HG02571 (cell line): Measurements from ENCODE around the gene KATNA1.

Experiments
- ATAC-seq: cut with Tn5 transposase; IDR thresholded peaks from one replicate; pipeline ENCODE4 v1.9.1; 2021; ENCODE audit warnings: mild to moderate bottlenecking, moderate library complexity; ENCODE audit not compliant: unreplicated experiment

Gene KATNA1

DNA sequence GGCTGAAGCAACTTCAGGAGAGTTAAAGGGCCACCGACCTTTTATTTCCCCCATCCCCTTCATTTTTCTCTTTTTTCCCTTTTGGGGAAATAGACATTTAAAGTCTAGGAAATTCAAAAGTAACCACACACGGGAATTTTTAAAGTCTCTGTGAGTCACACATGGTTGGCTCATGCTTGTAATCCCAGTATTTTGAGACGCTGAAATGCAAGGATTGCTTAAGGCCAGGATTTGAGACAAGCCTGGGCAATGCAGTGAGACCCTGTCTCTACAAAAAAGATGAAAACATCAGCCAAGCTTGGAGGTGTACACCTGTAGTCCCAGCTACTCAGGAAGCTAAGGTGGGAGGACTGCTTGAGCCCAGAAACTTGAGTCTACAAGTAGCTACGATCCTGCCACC lies 34.2 kb downstream of the KATNA1 start:
- no peak for ATAC-seq

DNA sequence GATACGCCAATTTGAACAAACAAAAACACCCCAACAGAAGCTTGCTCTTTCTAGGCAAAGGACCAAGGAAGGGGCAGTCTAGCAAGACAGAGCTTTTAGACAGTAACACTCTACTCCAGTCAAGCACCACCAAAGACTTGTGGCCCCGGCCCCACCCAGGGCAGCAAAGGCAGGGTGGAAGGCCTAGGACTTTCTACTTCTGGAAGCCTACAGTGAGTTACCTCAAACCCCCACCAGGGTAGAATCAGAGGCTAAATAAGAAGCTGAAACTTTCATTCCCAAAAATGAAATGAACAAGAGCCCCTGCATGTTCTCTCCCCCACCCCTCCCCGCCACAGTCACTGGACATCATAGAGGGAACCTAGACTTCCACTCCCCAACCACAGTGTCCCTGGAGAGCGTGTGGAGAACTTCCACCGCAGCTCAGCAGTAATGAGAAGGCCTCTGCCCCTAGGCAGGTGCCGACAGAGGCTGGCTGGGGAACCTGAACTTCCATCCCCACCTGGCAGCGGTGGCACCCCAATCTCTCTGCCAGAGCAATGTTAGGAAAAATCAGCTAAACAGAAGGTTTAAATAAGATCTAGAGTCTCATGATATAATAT lies 40.0 kb downstream of the KATNA1 start:
- no peak for ATAC-seq

DNA sequence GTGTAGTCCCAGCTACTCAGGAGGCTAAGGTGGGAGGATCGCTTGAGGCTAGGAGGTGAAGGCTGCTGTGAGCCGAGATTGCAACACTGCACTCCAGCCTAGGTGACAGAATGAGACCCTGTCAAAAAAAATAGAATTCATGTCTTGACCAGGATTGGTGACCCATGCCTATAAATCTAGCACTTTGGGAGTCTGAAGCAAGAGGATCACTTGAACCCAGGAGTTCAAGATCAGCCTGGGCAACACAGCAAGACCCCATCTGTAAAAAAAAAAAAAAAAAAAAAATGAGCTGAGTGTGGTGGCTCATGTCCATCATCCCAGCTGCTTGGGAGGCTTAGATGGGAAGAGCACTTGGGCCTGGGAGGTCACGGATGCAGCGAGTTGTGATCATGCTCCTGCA lies 48.0 kb downstream of the KATNA1 start:
- no peak for ATAC-seq

DNA sequence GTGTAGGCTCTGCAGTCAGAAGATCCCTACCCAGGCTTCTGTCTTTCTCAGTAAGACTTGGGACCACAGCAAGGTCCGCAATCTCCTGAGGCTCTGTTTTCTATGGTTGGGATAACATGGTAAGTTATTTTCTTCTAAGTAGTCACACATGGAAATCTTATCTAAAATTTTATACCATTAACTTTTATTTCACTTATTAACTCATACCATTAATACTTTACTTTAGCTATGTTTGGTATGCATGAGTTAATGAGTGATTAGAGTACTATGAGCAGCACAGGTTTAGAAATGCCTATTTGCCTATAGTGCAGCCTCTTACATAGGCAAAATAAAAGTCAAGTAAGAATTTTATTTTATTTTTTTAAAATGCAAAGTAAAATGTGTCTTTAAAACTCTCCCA lies 55.1 kb downstream of the KATNA1 start:
- no peak for ATAC-seq

DNA sequence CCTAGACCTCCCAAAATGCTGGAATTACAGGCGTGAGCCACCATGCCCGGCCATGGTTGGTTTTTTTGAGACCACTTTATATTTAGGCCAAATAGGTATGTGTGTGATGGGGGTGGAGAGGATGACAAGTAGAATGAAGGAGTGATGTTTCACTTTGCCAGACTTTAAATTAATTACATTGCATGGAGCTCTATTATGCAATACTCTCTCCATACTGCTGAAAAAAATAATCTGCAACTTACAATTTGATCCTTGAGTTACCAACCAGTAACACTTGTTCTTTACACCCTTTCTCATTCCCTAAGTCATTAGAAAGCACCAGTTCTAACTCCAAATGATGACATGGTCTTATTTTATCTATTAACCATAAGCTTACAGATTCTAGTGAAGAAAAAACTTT lies 55.5 kb downstream of the KATNA1 start:
- ATAC-seq, result no peak

DNA sequence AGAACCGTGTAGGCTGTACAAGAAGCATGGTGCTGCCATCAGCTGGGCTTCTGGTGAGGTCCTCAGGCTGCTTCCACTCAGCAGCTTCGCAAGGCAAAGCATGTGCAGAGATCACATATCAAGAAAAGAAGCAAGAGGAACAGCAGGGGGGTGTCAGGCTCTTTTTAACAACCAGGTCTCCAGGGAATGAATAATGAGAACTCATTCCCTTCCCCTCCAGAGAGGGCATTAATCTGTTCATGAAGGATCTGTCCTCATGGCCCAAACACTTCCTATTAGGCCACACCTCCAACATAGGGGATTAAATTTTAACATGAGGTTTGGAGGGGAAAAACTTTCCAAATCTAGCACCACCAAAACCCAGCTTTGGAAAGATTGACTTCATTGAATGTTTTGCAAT lies 62.4 kb downstream of the KATNA1 start:
- no peak for ATAC-seq

DNA sequence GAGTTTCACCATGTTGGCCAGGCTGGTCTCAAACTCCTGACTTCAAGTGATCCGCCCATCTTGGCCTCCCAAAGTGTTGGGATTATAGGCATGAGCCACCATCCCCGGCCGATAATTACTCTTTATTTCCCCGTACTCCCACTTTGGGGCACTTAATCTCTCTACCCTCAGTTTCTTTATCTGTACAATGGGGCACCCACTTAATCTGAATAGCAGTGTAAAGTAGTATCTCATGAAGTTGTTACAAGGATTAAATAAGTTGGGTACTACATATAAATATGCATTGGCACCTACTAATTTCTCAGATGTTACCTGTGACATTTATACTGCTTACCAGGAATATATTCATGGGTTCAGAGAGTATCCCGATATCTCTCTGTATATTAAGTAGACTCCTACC lies 67.2 kb downstream of the KATNA1 start:
- ATAC-seq, result no peak

DNA sequence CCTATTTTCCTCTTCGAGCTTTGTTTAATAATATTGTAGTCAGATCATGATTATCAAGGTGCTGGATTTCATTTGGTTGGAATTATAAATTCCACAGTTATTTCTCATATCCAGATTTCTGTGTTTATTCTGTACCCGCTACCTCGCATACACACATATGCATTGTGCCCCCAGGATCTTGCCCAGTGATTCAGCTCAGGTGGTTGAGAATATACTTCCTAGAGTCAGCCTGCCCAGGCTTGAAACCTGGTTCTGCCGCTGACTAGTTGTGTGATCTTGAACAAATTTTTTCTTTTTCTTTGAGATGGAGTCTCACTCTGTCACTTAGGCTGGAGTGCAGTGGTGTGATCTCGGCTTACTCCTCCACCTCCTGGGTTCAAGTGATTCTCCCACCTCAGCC lies 67.6 kb downstream of the KATNA1 start:
- ATAC-seq, result no peak

DNA sequence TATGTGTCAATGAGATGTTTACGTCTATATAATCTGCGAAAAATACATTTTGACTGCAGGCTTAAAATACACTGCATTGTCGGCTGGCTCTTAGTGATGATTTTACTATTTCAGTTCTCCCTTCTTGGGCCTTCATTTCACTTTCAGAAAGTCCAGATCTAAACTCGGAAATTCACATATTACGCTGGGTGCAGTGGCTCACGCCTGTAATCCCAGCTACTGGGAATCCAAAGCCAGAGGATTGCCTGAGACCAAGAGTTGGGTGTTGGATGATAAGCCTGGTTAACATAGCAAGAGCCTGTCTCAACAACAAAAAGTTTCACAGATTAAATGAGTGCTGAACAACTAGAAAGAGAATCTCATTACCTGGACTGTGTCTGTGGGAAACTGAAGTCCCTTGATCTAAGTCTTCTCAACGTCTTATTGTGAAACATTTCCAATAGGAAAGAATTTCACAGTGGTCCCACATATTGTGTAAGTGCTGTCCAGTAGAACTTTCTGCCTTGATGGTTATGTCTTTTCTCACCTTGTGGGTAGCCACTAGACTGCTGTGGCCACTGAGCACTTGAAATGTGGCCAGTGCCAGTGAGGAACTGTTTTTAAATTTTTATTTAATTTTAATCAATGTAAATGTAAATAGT lies 80.4 kb downstream of the KATNA1 start:
- no peak for ATAC-seq

DNA sequence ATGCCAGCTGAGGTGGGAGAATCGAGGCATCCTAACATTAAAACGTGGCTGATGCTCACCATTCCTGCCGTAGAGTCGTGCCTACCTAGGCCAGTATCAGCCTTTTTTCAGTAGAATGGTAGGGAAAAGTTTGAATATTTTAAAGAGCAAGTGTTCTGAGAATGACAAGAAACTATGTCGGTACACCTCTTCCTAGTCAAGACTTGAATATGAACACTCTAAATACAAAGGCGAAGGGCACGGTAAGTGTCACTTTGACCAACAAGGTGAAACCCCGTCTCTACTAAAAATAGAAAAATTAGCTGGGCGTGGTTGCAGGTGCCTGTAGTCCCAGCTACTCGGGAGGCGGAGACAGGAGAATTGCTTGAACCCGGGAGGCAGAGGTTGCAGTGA lies 81.3 kb downstream of the KATNA1 start:
- ATAC-seq, result no peak

DNA sequence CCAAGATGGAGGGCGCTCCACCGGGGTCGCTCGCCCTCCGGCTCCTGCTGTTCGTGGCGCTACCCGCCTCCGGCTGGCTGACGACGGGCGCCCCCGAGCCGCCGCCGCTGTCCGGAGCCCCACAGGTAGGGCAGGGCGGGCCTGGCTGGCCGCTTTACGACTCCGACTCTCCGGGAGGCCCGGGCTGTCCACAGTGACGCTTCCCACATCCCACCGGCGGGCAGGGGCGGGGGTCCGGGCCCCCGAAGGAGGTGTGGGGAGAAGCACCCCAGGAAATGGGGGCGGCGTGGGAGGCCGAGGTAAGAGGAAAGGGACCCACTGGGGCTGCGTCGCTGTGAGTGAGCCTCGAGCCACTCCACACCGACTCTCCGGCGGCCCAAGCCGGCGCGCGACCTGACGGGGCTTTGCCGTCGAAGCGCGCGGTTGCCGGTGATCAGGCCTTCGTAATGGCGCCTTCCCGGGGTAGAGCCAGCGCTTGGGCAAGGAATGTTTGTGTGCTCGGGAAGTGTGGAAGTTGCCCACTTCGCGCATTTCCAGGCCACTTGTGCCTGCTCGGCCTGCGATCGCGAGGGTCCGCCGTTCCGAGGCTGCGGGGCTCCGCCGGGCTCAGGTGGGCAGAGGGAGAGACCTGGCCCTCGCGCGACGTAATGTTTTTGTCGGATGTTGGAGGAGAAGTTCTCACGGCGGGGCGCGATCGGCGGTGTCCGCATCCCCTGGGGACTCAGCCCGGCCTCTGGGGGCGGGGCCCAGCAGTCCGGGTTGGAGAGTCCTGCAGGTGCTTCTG lies 81.9 kb downstream of the KATNA1 start:
- ATAC-seq, result peak; percentile 26

DNA sequence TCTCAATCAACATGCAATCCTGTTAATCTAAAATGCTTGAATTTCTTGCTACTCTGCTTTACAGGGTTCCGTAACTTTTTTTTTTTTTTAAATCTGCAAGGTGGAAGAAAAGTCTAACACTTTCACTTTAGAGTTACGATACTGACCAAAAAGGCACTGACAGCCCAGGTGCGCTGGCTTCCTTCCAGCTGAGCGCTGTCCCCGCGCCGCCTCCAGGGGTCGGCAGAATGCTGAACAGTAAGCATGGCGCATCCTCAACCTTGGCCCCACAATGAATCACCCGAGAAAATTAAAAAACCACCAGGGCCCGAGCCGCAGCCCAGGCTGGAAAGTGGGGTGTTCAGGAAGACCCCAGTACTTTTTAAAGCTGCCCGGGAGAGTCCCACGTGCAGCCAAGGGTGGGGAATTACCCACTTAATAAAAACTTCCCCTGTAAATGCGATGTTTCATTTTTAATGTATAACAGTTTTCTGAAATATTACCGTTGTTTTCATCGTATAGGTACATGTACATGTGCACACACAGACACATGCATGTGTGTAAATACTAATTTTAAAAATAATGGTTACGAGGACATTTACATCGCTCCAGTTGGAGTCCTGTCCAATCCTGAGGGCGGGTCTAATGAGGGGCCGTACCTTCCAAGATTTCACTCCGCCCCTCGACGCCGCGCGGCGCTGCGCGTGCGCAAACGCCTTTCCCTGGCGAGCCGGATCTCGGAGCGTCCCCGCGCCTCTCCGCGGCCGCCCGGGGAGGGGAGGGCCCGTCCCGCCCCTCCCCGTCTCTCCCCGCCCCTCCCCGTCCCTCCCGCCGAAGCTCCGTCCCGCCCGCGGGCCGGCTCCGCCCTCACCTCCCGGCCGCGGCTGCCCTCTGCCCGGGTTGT lies 82.7 kb downstream of the KATNA1 start, which contains the start of gene GINM1:
Gene GINM1, plus strand, starts transcription at position 849 of the 883 bp plus-strand sequence. CDS start 40 bp downstream, outside the sequence.
- ATAC-seq, result peak; percentile 80

DNA sequence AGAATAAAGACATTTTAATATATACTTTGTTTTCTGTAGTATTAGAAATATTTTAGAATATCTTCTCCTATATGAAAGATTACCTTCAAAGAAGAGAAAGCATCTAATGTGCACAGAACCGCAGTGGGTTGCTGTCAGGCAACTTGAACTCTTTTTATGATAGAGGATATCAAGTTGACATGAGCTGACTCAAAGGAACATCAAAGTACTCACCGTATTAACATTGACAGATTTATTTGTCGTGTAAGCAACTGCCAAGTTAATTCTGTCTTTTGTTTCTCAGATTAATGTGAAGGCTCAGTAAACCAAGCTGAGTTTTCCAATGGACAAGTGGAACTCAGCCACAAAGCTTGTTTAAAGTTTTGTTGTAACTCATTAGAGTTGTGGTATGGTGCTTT lies 84.6 kb downstream of the KATNA1 start:
- ATAC-seq, result no peak

DNA sequence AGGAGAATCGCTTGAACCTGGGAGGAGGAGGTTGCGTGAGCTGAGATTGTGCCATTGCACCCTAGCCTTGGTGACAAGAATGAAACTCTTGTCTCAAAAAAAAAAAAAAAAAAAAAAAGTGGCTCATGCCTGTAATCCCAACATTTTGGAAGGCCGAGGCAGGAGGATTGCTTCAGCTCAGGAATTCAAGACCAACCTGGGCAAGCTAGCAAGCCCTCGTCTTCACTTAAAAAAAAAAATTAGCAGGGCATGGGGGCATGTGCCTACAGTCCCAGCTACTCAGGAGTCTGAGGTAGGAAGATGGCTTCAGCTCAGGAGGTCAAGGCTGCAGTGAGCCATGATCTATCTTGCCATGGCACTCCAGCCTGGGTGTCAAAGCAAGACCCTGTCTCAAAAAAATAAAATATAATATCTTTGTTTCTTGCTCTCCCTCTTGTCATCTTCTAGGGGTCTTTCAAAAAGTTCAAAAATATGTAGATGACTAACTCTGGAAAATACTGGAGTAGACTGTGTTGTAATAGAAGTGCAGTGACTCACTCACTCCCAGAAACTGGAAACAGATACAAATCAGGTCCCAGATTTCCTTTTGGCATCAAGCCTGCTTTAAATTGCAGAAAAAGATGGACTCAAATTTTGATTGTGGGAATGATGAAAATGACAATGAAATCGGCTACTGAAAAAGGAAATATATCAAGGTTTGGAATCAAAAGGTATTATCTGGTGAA lies 85.1 kb downstream of the KATNA1 start:
- no peak for ATAC-seq

DNA sequence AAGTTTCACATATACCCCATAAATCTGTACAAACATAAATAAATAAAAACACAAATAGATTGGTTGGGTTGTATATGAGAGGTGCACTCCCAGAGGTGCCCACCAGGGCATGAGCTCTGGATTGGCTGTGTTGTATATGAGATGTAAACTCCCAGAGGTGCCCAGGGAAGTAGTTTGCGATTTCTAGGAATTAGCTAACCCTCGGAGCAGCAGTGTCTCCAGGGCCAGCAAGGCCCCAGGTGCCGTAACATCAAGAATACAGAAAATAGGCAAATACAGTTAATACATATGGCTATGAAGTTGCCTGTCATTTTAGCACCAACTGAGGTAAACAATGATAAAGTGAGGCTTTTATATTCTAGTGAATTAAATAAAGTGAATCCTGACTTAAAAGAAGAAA lies 87.8 kb downstream of the KATNA1 start:
- ATAC-seq, result no peak

DNA sequence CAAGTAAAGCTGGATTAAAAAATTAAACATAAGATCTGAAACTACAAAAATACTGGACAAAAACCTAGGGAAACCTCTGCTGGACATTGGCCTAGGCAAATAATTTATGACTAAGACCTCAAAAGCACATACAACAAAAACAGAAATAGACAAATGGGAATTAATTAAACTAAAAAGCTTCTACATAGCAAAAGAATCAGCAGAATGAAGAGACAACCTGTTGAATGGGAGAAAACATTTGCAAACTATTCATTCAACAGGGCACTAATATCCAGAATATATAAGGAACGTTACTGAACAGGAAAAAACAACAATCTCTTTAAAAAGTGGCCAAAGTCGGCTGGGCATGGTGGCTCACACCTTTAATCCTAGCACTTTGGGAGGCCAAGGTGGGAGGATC lies 89.1 kb downstream of the KATNA1 start:
- ATAC-seq, result no peak

DNA sequence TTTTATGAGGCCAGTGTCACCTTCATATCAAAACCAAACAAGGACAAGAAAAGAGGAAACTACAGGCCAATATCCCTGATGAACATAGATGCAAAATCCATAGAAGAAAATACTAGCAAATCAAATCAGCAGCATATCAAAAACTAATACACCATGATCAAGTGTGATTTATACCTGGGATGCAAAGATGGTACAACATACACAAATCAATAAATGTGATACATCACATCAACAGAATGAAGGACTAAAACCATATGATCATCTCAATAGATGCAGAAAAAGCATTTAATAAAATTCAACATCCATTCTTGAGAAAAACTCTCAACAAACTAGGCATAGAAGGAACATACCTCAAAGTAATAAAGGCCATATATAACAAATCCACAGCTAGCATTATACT lies 90.5 kb downstream of the KATNA1 start:
- no peak for ATAC-seq

DNA sequence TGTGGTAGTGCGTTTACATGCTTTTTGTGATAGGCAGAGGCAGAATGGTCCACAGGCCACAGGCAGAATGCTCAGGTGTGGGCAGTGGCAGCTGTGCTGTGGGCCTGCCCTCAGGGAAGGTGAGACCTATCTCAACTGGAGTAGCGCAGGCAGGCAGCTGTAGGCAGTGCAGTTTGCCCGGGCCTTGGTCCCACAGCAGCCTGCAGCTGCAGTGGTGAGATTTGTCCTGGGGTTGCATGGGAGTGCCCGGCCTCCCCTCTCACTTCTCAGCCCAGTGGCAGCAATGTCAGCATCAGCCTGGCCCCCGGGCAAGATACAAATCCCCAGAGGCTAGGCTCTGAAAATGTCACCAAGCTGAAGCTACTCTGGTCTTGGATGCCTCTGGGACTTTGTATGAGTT lies 96.6 kb downstream of the KATNA1 start:
- ATAC-seq, result no peak

DNA sequence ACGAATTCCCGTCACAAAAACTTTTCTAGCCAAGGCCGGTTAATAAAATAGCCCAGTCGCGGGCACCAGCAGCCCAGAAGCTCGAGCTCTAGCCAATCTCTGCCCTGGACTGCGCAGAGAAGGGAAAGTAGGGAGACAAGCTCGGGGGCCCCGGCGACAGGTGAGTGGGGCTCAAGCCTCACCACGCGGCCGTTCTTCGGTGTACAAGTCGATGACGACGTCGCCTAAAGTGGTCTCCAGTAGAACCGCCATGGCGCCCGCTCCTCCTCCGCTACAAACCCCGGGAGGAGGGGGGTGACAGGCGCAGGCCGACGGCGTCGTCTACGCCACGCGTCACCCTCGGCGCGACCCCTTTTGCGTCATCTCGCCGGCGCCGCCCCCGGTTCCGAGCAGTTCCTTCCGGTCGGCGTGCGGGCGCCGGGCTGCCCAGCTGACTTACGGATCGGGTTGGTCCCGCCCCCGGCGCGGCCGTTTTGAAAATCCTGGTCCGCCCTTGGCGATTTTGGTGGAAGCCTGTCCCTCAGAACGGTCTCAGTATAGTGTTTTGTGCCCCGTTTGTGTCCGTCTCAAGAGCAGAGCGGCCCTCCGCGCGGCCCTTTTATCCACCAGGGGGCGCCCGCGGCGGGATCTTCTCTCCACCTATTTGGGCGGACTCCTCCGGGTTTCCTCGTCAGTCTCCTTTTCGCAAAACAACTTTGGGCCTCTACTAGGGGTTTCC lies 102.6 kb downstream of the KATNA1 start, which contains the start of gene PPIL4:
Gene PPIL4, minus strand, starts transcription at position 290 of the 718 bp plus-strand sequence. Its CDS starts 38 bp downstream, at position 252.
- peak; percentile 88 for ATAC-seq

DNA sequence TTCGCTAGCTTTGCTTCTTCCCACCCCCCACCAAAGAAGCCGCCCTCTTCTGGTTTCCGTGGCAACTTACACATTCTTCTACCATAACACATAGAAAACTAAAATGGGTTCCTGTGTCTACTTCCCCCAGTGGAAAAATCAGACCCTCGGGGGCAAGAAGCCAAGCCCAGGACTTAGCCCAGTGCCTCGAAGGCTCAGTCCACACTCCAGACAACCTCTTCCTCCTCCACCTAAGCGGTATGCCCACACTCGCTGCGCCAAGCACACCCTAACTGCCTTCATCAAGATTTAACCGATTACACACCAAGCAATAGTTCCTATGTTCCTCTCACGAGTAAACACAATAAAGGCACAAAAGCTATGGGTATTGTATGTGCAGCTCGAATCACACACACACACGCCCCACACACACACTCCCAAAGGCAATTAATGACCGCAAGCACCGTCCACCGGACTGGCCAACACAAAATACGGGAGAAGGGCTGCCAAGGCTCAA lies 103.2 kb downstream of the KATNA1 start:
- ATAC-seq, result peak; percentile 18
